WTC11 (cell line): ENCODE measurements around the gene CAMTA1. TPM values are rescaled to one million over a fixed set of nuclear protein-coding genes. Genes with fewer than 3 reads are reported as not detected.

Experiments used
- ATAC-seq: fragments of 200-7000 bp; cut with Tn5 transposase; 2 replicates; pipeline ENCODE4 v1.10.0; 2021; ENCODE audit warnings: mild to moderate bottlenecking, moderate library complexity
- CTCF ChIA-PET: fragments of 300-600 bp; sonication (Branson Sonifier 250); formaldehyde crosslinking; loops from one replicate; lab custom pipeline; 2021; ENCODE audit warnings: antibody characterized with exemption; lab: Charles Lee
- POLR2A ChIA-PET: fragments of 350-600 bp; sonication (Branson Sonifier 250); formaldehyde crosslinking; loops from one replicate; lab custom pipeline; 2021; ENCODE audit warnings: antibody characterized with exemption; lab: Charles Lee
- DNase-seq: peaks from one replicate; pipeline ENCODE4 v3.0.0; 2021; ENCODE audit warnings: low spot score
- H3K27ac Mint-ChIP-seq: 2 replicates; pipeline ENCODE4 v1.8.0; 2021; ENCODE audit warnings: mixed read lengths
- H3K27me3 Mint-ChIP-seq: 2 replicates; pipeline ENCODE4 v1.8.0; 2021; ENCODE audit warnings: low read depth, mild to moderate bottlenecking, moderate library complexity, mixed read lengths
- H3K36me3 Mint-ChIP-seq: 2 replicates; pipeline ENCODE4 v1.8.0; 2021; ENCODE audit warnings: mixed read lengths
- H3K4me1 Mint-ChIP-seq: 2 replicates; pipeline ENCODE4 v1.8.0; 2022; ENCODE audit warnings: mixed read lengths
- H3K4me3 Mint-ChIP-seq: 2 replicates; pipeline ENCODE4 v1.8.0; 2021; ENCODE audit warnings: mild to moderate bottlenecking, moderate library complexity, mixed read lengths
- H3K9me3 Mint-ChIP-seq: 2 replicates; pipeline ENCODE4 v1.8.0; 2021; ENCODE audit warnings: mixed read lengths
- ARID4B ChIP-seq: sonication (generic); formaldehyde crosslinking; IDR thresholded peaks from 2 replicates; pipeline ENCODE4 v1.8.0; 2023; ENCODE audit warnings: missing genetic modification reagents, mild to moderate bottlenecking, borderline replicate concordance
- CBFB ChIP-seq: sonication (generic); formaldehyde crosslinking; IDR thresholded peaks from 2 replicates; pipeline ENCODE4 v1.8.1; 2022; ENCODE audit warnings: mild to moderate bottlenecking, low read depth, missing genetic modification reagents
- GABPB1 ChIP-seq: sonication (generic); formaldehyde crosslinking; IDR thresholded peaks from 2 replicates; pipeline ENCODE4 v1.8.1; 2023; ENCODE audit warnings: mild to moderate bottlenecking, missing genetic modification reagents
- IRF2 ChIP-seq: sonication (generic); formaldehyde crosslinking; IDR thresholded peaks from 2 replicates; pipeline ENCODE4 v1.8.0; 2022; ENCODE audit warnings: low read depth, missing genetic modification reagents, borderline replicate concordance
- JAZF1 ChIP-seq: fragments of 250-450 bp; sonication (Bioruptor Pico); IDR thresholded peaks from 2 replicates; pipeline ENCODE4 v1.9.0; 2021; ENCODE audit warnings: moderate library complexity, mild to moderate bottlenecking, inconsistent platforms
- JUN ChIP-seq: sonication (generic); formaldehyde crosslinking; IDR thresholded peaks from 2 replicates; pipeline ENCODE4 v1.8.0; 2023; ENCODE audit warnings: mild to moderate bottlenecking, missing genetic modification reagents
- MYBL2 ChIP-seq: sonication (generic); formaldehyde crosslinking; IDR thresholded peaks from 2 replicates; pipeline ENCODE4 v1.8.1; 2023; ENCODE audit warnings: mild to moderate bottlenecking, moderate library complexity, missing genetic modification reagents
- NFATC4 ChIP-seq: fragments of 250-450 bp; sonication (Bioruptor Pico); IDR thresholded peaks from 2 replicates; pipeline ENCODE4 v1.9.0; 2021; ENCODE audit warnings: mild to moderate bottlenecking
- NFE2L1 ChIP-seq: sonication (generic); formaldehyde crosslinking; IDR thresholded peaks from 2 replicates; pipeline ENCODE4 v1.8.1; 2023; ENCODE audit warnings: missing genetic modification reagents
- NR1H2 ChIP-seq: sonication (generic); formaldehyde crosslinking; IDR thresholded peaks from 2 replicates; pipeline ENCODE4 v1.9.0; 2021; ENCODE audit warnings: mild to moderate bottlenecking, moderate library complexity, missing genetic modification reagents
- SMAD3 ChIP-seq: sonication (generic); formaldehyde crosslinking; IDR thresholded peaks from 2 replicates; pipeline ENCODE4 v1.8.0; 2022; ENCODE audit warnings: missing genetic modification reagents, mild to moderate bottlenecking, borderline replicate concordance
- SOX15 ChIP-seq: fragments of 250-450 bp; sonication (Bioruptor Pico); IDR thresholded peaks from 2 replicates; pipeline ENCODE4 v1.9.0; 2021; ENCODE audit warnings: mild to moderate bottlenecking
- TP53 ChIP-seq: sonication (generic); formaldehyde crosslinking; IDR thresholded peaks from 2 replicates; pipeline ENCODE4 v1.8.1; 2023; ENCODE audit warnings: mild to moderate bottlenecking, missing genetic modification reagents
- ZNF138 ChIP-seq: sonication (generic); formaldehyde crosslinking; conservative IDR thresholded peaks from 2 replicates; pipeline ENCODE4 v1.8.1; 2022; ENCODE audit warnings: mild to moderate bottlenecking, moderate library complexity, missing genetic modification reagents
- ZNF317 ChIP-seq: sonication (generic); formaldehyde crosslinking; IDR thresholded peaks from 2 replicates; pipeline ENCODE4 v1.8.1; 2023; ENCODE audit warnings: low read depth, mild to moderate bottlenecking, moderate library complexity, missing genetic modification reagents, borderline replicate concordance
- ZNF396 ChIP-seq: fragments of 250-450 bp; sonication (Bioruptor Pico); IDR thresholded peaks from 2 replicates; pipeline ENCODE4 v1.8.0; 2021; ENCODE audit warnings: mild to moderate bottlenecking, moderate library complexity, borderline replicate concordance
- total RNA-seq: library from RNA; stranded (reverse); gene quantifications from 3 replicates; pipeline ENCODE4 v1.2.3, GENCODE V29; 2021
- TF ChIP-seq, protein P1 (sequence below): fragments of 250-450 bp; sonication (Bioruptor Pico); conservative IDR thresholded peaks from 2 replicates; pipeline ENCODE4 v1.9.0; 2021; ENCODE audit warnings: mild to moderate bottlenecking
- TF ChIP-seq, protein P2 (sequence below): sonication (generic); formaldehyde crosslinking; IDR thresholded peaks from 2 replicates; pipeline ENCODE4 v1.8.1; 2023; ENCODE audit warnings: mild to moderate bottlenecking, missing genetic modification reagents, borderline replicate concordance
- TF ChIP-seq, protein P3 (sequence below): fragments of 250-450 bp; sonication (Bioruptor Pico); IDR thresholded peaks from 2 replicates; pipeline ENCODE4 v1.9.0; 2021; ENCODE audit warnings: mild to moderate bottlenecking
- TF ChIP-seq, protein P4 (sequence below): sonication (generic); formaldehyde crosslinking; IDR thresholded peaks from 2 replicates; pipeline ENCODE4 v1.8.0; 2022; ENCODE audit warnings: mild to moderate bottlenecking, missing genetic modification reagents

CAMTA1 gene
- total RNA-seq, 1 experiment from 2014 or later: 86.4 TPM

- TF ChIP-seq, protein P1, sequence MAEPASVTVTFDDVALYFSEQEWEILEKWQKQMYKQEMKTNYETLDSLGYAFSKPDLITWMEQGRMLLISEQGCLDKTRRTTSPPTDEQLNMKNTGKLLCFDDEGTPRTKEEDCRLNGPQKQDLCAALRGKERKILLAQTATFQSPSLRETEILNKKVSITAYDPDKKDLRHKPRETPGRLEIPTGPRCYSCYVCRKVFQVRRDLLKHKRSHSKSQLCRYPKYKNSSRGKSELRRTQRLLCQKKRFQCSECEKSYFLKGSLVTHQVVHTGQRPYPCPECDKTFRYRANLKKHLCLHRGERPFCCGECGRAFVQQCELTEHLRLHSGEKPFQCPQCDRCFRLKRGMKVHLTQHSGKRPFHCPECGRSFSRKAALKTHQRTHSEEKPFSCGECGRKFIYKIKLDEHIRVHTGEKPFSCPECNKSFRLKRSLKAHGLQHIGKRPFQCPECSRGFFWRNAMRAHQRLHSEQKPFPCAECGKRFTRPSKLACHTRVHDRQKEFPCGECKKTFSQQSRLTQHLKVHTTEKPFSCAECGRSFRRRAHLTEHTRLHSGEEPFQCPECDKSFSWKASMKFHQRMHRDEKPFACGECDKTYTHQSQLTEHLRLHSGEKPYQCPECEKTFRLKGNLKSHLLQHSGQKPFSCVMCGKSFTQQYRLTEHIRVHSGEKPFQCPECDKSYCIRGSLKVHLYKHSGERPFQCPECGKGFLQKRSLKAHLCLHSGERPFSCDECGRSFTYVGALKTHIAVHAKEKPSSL (CRISPR knock-in tag): no peak
- TF ChIP-seq MYBL2 (CRISPR knock-in tag): no peak
- TF ChIP-seq SMAD3 (CRISPR knock-in tag): no peak
- no peak for TF ChIP-seq JAZF1
- TF ChIP-seq, protein P2, sequence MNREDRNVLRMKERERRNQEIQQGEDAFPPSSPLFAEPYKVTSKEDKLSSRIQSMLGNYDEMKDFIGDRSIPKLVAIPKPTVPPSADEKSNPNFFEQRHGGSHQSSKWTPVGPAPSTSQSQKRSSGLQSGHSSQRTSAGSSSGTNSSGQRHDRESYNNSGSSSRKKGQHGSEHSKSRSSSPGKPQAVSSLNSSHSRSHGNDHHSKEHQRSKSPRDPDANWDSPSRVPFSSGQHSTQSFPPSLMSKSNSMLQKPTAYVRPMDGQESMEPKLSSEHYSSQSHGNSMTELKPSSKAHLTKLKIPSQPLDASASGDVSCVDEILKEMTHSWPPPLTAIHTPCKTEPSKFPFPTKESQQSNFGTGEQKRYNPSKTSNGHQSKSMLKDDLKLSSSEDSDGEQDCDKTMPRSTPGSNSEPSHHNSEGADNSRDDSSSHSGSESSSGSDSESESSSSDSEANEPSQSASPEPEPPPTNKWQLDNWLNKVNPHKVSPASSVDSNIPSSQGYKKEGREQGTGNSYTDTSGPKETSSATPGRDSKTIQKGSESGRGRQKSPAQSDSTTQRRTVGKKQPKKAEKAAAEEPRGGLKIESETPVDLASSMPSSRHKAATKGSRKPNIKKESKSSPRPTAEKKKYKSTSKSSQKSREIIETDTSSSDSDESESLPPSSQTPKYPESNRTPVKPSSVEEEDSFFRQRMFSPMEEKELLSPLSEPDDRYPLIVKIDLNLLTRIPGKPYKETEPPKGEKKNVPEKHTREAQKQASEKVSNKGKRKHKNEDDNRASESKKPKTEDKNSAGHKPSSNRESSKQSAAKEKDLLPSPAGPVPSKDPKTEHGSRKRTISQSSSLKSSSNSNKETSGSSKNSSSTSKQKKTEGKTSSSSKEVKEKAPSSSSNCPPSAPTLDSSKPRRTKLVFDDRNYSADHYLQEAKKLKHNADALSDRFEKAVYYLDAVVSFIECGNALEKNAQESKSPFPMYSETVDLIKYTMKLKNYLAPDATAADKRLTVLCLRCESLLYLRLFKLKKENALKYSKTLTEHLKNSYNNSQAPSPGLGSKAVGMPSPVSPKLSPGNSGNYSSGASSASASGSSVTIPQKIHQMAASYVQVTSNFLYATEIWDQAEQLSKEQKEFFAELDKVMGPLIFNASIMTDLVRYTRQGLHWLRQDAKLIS (CRISPR knock-in tag): no peak
- TF ChIP-seq TP53 (CRISPR knock-in tag): no peak
- no peak for TF ChIP-seq NFATC4 (CRISPR knock-in tag)
These were observed 634.8 kb downstream of the CAMTA1 start (continued) for GRCh38 chr1:7420098-7420445.

GRCh38 chr1:7420470-7421100, 635.3 kb downstream of the CAMTA1 start:
- ATAC-seq (no peak), DNase-seq (peak; percentile 5)
- TF ChIP-seq JUN (CRISPR knock-in tag): no peak
- TF ChIP-seq ZNF138 (CRISPR knock-in tag): no peak
- Mint-ChIP-seq H3K4me1 (peaks cover 3% of the 10 kb centered on the region; the same call in 1 of the 2 replicates), H3K4me3 (no peak overlapping the region), H3K36me3 (peaks cover 31% of the 10 kb centered on the region), H3K27me3 (peaks cover 6% of the 10 kb centered on the region; the same call in 1 of the 2 replicates), H3K27ac (0 out of 2 replicates have a peak overlapping the region, but pooled peaks have one; percentile 40), H3K9me3 (peaks cover 36% of the 10 kb centered on the region)
- ChIA-PET POLR2A (no interaction called here), CTCF (no interaction called here)

- peaks cover 31% of the 10 kb centered on the region for H3K9me3 Mint-ChIP-seq
- ChIA-PET CTCF (no interaction called here), POLR2A (no interaction called here)
- H3K27me3 Mint-ChIP-seq: peaks cover 3% of the 10 kb centered on the region; the same call in 1 of the 2 replicates
- H3K36me3 Mint-ChIP-seq: peaks cover 28% of the 10 kb centered on the region
- ATAC-seq (no peak), DNase-seq (peak; percentile 1)
- H3K4me1 Mint-ChIP-seq: peaks cover 3% of the 10 kb centered on the region; the same call in 1 of the 2 replicates
- no peak overlapping the region for H3K4me3 Mint-ChIP-seq
- no peak overlapping the region for H3K27ac Mint-ChIP-seq
- TF ChIP-seq SOX15: no peak
- TF ChIP-seq IRF2 (CRISPR knock-in tag): no peak
- no peak for TF ChIP-seq GABPB1 (CRISPR knock-in tag)
- TF ChIP-seq CBFB (CRISPR knock-in tag): no peak
- no peak for TF ChIP-seq ZNF138 (CRISPR knock-in tag)
- TF ChIP-seq ZNF317: no peak
- no peak for TF ChIP-seq SMAD3 (CRISPR knock-in tag)
- TF ChIP-seq ZNF396 (CRISPR knock-in tag): no peak
- TF ChIP-seq, protein P3, sequence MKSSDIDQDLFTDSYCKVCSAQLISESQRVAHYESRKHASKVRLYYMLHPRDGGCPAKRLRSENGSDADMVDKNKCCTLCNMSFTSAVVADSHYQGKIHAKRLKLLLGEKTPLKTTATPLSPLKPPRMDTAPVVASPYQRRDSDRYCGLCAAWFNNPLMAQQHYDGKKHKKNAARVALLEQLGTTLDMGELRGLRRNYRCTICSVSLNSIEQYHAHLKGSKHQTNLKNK (CRISPR knock-in tag): no peak
- no peak for TF ChIP-seq ARID4B
- TF ChIP-seq NFE2L1 (CRISPR knock-in tag): no peak
- no peak for TF ChIP-seq NR1H2 (CRISPR knock-in tag)
- TF ChIP-seq, protein P4, sequence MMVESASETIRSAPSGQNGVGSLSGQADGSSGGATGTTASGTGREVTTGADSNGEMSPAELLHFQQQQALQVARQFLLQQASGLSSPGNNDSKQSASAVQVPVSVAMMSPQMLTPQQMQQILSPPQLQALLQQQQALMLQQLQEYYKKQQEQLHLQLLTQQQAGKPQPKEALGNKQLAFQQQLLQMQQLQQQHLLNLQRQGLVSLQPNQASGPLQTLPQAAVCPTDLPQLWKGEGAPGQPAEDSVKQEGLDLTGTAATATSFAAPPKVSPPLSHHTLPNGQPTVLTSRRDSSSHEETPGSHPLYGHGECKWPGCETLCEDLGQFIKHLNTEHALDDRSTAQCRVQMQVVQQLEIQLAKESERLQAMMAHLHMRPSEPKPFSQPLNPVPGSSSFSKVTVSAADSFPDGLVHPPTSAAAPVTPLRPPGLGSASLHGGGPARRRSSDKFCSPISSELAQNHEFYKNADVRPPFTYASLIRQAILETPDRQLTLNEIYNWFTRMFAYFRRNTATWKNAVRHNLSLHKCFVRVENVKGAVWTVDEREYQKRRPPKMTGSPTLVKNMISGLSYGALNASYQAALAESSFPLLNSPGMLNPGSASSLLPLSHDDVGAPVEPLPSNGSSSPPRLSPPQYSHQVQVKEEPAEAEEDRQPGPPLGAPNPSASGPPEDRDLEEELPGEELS (CRISPR knock-in tag): no peak
- no peak for TF ChIP-seq TP53 (CRISPR knock-in tag)
These were observed 636.3 kb downstream of the CAMTA1 start for GRCh38 chr1:7421471-7422075.
